Activated CD8-positive, alpha-beta memory T cell treated with anti-CD3 and anti-CD28 coated beads for 36 hours (primary cell): Measurements from ENCODE around the gene PKP4. TPM values are rescaled to one million over a fixed set of nuclear protein-coding genes. Genes with fewer than 3 reads are reported as not detected.

Experiments
- CTCF ChIA-PET: fragments of 350-600 bp; sonication (Branson Sonifier 250); formaldehyde crosslinking; loops from one replicate; lab custom pipeline; 2021; ENCODE audit warnings: antibody characterized with exemption; lab: Charles Lee
- POLR2A ChIA-PET: fragments of 350-600 bp; sonication (Branson Sonifier 250); formaldehyde crosslinking; loops from one replicate; lab custom pipeline; 2021; ENCODE audit warnings: antibody characterized with exemption; lab: Charles Lee
- total RNA-seq, 2 experiments: library from RNA; stranded (reverse); gene quantifications; one replicate each; pipeline ENCODE4 v1.2.3, GENCODE V29; 2021

Gene PKP4
- total RNA-seq, 2 experiments from 2014 or later: 36.5 to 37.5 TPM

DNA sequence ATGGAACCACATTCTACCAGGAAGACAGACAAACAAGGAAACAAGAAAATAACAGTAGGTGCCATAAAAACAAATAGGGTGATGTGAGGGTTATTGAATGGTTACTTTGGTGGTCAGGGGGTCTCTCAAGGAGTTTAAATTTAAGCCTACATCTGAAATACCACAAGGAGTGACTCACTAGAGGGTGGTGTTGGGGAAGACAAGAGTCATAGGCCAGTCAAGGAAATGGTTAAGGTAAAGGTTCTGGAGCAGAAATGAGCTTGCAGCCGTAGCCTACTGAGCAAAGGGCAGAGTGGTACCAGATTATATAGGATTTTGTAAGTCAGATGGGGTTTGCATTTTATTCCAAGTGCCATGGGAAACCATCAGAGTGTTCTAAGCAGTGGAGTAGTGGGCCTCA, 202.7 kb downstream of the PKP4 start:
- CTCF ChIA-PET: no interaction called here

DNA sequence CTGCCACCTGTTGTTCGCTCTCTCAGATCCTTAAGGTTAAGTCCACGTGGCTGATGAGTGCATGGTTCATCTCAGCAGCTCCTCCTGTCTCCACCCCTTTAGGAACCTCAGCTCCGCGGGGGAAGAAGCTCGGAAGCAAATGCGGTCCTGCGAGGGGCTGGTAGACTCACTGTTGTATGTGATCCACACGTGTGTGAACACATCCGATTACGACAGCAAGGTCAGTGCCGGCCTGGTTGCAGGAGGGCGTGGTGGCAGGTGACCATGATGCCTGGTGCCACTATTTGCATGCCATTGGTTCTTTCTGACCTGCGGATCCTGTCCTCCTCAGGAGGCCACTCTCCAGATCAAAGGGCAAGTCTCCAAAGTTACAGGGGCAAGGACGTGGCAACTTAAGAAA, 204.5 kb downstream of the PKP4 start:
- ChIA-PET CTCF (no interaction called here), POLR2A (no interaction called here)

More for the DNA sequence above, 202.7 kb downstream of the PKP4 start:
- POLR2A ChIA-PET: no interaction called here

DNA sequence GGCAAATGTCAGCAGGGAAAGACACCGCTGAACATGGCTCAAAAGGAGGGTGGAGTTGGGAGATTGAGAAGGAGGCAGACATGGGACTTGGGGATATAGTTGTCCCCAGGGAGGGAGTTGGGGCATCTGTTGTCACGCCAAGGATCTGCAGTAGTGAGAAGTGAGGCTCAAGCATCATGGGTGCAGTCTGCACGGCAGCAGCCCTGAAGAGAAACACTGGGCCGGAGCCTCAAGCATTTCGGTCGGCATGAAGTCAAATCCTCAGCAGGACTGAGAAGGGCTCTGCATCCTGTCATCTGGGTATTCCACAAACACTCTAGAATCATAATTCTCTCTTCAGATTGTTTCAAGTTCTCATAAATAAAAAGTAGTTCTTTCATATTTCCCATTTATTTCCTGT, 205.7 kb downstream of the PKP4 start:
- CTCF ChIA-PET: no interaction called here
- POLR2A ChIA-PET: no interaction called here

DNA sequence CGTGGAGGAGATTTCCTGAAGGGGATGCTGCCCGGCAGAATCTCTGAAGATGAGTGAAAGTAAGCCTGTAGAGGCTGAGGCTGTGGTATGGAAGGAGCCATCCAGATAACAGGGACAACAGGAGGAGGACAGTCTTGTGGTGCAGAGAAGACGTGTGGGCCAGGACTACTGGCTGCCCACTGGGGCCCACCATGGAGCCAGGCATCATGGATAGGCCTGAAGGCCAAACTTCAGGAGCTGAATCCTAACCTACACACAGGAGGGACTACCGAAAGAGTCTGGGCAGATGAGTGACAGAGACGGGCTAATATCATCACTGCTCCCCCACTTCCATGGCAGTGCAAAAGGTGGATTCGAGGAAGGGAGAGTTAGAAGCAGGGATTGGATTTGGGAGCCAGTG, 207.0 kb downstream of the PKP4 start:
- ChIA-PET CTCF (no interaction called here), POLR2A (no interaction called here)

DNA sequence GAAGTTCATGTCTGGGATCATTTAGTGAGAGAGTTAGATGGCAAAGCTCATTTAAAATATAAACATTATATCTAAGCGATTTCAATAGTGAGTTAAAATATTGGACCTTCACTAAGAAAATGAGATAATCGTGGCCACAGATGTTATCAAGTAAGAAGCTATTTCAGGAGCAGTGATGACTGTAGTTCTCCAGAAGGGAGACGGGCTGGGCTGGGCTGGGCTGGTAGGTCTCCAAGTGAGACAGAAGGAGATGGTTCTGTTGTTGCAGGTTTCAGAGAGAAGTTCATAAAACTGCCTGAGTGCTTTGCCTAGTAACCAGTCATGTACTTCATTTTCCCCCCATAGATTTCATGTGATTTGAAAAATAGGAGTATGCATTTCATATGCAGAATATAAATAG, 208.2 kb downstream of the PKP4 start:
- POLR2A ChIA-PET: no interaction called here
- CTCF ChIA-PET: interaction anchor here (0.6 kb wide), 1 partner anchor 360 kb away, joined by 3 read pairs; no protein-coding TSS in a partner anchor

DNA sequence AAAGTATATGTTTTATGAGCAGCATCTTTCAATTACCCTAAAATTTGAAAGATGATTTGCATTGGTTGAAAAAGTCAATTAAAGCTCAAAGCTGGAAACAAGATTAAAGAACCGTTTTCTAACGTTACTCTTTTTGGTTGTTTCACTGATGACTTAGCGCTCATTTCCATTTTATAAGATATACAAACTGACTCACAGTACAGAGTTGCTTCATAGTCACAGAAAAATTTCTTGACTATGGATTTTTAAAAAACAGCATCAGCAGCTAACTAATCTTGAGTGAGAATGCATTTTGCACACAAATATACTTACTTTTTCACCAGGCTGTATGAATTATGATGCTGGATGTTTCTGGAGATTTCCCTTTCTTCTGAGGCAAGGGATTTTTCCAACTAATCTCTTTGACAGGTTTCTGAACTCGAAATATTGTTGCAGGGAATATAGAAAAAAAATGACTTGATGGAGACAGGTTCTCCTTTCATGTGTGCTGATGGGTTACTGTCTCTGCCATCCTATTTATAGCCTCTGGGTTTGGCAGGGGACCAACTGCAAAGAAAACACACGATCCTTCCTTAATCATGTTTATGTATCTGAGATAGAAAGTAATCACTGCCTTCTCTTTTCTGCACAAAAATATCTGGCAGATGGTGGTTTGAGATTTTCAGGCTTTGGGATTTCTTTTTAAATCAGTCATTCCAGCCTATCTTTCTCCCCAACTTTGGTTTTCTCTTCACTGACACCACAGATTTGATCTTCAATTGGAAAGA, 209.0 kb downstream of the PKP4 start:
- CTCF ChIA-PET: interaction anchor here (0.6 kb wide), 1 partner anchor 360 kb away, joined by 3 read pairs; no protein-coding TSS in a partner anchor
- POLR2A ChIA-PET: no interaction called here

DNA sequence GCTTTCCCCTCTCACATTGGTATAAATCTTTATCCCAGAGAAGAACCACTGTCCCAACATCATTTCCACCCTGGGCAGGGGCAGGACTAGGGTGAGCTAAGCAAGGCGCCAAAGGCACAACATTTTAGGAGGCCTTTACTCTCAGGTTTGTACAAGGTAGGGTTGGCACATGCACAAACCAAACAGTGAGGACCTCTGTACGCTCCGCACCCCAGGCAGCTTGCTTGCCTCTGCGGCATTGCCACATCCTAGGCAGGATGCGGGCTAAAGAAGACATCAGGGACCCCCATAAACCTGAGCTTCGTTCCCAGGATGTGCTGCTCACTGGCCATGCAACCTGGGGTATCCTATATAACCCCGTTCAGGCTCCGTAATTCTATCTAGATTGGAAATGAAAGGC, 210.2 kb downstream of the PKP4 start:
- ChIA-PET CTCF (no interaction called here), POLR2A (no interaction called here)

DNA sequence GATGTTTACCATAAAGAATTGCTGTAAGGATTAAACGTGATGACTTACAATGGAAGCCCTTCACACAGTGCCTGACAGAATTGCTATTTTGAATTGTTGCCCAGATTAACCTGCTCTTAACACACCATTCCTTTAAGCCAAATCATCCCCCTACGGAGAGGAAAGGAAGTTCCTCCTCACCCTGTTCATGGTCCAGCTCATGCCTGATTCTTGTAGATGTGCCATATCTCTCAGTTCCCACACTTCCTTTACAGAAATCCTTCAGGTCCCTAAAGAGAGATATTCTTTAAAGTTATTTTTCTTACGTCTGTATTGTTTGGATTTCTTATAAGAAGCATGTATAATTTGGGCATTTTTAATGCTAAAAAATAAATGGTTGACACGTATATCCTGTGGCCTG, 210.8 kb downstream of the PKP4 start:
- POLR2A ChIA-PET: no interaction called here
- CTCF ChIA-PET: no interaction called here

DNA sequence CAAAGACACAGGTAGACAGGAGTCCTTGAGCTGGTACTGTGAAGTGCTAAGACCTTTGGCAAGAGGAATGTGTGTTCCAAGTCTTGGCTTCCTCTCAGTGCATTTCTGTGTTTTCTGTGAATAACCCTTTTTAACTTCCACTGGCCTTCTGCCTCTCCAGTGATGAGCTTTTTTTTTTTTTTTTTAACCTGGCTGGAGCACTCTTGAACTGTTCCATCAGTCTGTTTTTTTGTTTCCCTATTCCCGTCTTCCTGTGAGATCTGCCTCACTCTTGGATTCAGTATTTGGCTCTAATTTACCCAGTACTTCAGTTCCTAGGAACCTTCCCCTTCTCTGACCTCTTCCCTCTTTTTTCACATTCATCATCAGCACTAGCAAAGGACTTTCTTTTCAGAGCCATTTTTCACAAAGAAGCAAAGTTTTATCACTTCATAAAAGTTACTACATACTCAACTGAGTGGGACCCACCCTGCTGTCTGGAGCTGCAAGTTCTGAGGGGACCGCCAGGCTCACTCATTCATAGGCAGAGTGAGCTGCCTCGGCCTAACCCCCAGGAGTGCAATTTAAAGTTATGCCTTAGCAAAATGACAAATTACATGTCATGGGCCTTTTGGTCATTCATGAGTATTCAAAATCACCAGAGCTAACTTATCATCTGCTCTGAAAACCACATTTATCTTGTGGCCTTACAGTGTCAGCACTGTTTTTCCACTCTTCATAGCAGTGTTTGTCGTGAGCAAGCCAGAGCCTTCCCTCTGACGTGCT, 211.4 kb downstream of the PKP4 start:
- ChIA-PET POLR2A (no interaction called here), CTCF (no interaction called here)

DNA sequence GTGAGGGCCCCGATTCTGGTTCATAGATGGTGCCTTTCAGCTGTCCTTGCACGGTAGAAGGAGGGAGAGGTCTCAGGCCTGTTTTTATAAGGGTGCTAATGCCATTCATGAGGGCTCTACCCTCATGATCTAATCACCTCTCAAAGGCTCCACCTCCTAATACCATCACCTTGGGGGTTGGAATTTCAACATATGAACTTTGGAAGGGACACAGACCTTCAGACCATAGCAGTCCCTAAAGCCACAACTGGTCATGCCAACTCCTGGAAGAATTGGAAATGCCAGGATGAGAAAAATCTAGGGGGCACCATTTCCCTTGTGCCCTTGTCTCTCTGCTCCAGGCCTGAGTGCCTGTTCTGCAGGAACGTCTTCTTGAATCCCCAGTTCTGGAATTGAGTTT, 213.5 kb downstream of the PKP4 start:
- ChIA-PET CTCF (no interaction called here), POLR2A (no interaction called here)

DNA sequence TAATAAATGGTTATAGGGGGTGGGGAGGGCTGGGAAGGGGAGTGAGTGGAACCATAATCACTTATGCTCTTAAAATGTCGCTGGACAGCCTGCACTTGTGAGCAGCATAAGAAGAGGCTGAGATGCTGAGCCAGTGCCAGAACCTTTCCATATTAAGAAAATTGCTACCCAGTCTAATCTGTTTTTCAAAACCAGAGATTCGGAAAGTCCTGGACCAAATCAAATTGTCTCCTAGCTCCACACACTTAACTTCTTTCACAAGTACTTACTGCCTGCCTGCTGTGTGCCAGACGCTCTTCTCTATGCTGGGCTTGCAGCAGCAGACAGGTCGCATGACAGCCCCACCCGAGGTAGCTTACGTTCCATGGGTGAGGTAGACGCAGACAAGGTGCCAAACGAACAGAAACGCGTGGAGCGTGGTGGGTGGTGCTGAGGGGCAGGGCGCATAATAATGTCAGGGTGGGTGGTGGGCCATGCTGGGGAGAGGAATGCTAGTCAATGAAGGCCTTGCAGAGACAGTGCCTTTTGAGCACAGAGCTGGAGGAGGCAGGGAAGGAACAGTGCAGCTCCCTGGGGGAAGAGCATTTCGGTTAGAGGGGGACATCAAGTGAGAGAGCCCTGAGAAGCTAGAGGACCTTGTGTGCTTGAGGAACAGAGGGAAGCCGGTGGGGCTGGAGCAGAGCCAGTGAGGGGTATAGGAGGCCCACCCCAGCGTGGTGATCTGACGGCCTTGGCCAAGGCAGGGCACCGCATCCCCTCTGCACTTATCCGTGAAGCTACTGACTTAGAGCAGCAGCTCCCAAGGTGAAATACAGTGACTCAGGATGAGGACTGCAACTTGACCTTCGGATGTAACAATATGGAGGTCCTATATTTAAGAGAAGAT, 214.9 kb downstream of the PKP4 start:
- CTCF ChIA-PET: no interaction called here
- POLR2A ChIA-PET: no interaction called here

DNA sequence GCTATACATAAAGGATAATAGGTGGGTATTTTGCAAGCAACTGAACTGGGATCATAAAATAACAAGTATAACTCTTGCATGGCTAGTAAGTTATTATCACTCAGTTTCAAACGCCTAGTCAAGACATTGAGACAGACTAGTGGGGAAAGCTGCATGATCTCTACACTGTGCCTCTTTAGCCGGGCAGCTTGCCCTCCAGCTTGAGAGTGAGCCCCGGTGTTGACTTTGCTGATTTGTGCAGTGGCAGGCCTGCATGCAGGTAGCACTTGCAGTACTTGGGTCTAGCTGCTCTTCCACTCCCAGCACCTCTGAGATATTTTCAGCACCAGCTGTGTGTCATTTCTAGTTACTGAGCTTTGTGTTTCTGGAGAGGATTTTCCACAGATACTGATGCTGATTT, 219.5 kb downstream of the PKP4 start:
- ChIA-PET POLR2A (no interaction called here), CTCF (no interaction called here)

DNA sequence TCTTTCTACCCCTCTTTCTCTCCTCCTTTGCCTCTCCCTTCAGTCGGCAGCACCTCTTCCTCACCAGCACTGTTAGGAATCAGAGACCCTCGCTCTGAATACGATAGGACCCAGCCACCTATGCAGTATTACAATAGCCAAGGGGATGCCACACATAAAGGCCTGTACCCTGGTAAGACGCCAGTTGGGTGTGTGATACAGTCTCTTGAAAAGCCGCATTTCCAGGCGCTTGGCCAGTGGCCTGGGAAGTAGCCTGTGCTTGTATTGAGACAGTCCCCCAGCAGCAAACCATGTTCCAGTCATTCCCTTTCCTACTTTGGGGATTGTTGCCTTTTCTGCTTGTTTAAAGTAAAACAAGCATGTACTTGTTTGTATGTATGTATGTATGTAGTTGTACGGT, 219.9 kb downstream of the PKP4 start:
- CTCF ChIA-PET: no interaction called here
- POLR2A ChIA-PET: no interaction called here

DNA sequence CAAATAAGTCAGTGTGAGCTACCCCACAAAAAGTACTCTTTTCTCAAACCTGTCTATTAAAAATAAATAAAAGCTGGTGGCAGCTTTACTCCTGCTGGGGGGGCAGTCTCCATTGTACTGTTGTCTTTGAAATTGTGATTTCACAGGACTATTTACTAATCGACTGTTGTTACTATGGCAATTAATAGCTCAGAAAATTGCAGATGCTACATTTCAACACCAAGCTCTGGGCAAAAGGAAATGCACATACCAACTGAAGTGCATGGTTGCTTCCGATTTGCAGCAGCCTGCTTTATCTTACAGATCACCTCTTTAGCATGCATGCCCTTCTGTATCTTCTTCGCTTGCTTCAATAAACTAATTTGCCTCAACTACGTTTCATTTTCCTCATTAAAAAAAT, 220.8 kb downstream of the PKP4 start:
- ChIA-PET CTCF (interaction anchor here (0.5 kb wide), 1 partner anchor 427 kb away, joined by 3 read pairs; no protein-coding TSS in a partner anchor), POLR2A (no interaction called here)

DNA sequence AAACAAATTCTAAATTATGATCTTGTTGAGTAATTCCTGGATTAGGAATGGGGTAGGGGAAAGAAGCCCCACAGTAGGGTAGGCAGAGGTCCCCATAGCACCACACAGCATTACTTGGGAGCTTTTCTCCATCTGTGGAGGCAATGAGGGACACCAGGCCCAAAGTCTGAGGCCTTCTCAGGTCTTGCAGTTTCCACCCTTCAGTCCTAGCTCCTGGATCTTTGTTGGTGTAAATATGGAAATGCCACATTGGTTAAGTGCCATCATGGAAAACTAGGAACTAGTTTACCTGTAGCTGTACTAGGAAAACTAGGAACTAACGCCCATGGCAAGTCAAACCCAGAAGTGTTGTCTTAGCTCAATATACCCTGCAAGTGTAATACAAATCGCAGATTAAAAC, 225.1 kb downstream of the PKP4 start:
- POLR2A ChIA-PET: no interaction called here

DNA sequence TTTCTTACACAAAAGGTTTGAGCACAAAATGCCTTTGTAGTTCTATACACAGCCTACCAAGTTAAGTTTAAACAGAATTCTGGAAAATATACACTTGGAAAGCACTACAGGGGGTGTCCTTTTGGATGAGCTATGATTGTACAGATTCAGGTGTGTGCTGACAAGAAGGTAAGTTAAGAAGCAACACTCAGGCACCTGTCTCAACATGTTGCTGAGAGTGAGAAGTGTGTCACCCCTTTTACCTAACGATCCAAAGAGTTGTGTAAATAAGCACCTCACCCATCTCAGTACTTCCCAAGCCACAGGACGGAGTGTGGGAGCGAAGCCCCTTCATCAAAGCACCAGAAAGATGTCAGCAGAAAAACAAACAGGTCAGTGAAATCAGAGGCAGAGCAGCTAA, 228.9 kb downstream of the PKP4 start:
- POLR2A ChIA-PET: no interaction called here
- CTCF ChIA-PET: no interaction called here

More for the DNA sequence above, 225.1 kb downstream of the PKP4 start:
- CTCF ChIA-PET: no interaction called here

DNA sequence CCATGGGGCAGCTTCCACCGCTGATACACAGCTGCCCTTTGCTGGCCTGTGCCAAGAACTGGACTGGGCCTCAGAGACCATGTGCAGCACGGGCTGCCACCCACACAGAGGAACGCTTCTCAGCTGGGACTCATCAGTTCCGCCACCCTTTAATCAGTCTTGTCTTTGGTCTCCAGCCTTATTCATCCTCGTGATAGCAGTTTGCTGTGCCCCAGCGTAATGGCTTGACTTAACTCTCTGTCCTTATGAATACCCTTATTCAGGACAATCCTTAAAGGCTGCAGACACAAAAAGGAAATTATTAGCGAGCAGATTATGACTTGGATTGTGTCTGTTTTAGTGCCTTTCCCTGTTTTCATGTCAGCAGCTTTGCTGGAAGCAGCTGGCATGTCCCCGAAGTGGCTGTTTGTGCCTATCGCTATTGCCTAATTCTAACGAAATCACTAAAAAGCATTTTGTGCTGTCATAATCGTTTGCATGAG, 229.5 kb downstream of the PKP4 start:
- CTCF ChIA-PET: no interaction called here

DNA sequence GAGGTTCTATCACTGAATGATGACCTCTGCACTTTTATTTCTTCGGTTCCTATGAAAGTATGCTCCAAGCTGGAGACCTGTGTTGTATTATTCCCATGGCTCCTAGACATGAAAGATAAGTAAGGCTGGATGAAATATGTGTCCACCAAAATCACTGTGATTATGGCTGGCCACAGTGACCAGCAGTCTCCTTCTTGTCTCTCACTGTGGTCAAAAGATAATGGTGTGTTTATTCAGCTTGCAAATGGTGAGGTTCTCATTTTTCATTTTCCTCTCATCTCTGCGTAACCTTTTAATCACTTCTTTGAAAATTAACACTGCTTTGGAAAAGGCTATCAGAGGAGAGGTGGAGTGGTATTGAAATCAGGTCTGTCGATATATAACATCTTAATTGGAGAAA, 230.6 kb downstream of the PKP4 start:
- CTCF ChIA-PET: no interaction called here
- POLR2A ChIA-PET: no interaction called here

More for the DNA sequence above, 229.5 kb downstream of the PKP4 start:
- POLR2A ChIA-PET: no interaction called here

DNA sequence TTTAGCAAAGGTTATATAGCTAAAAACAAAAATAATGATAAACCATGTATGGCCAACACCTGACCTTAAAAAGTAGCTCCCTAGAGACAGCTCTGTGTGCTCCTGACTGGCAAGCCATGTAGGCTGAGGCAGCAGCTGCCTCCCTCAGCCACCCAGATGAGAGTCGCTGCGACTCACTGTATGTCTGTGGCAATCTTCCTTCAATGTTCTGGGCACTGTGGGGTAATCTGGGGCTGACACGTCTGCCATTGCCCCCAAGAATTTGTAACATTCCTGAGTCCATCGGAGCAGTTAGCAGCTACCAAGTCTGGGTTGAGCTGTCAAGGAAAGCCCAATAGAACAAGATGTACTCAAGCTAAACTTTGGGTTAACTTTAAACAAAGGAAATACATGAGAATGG, 232.0 kb downstream of the PKP4 start:
- POLR2A ChIA-PET: no interaction called here
- CTCF ChIA-PET: no interaction called here

DNA sequence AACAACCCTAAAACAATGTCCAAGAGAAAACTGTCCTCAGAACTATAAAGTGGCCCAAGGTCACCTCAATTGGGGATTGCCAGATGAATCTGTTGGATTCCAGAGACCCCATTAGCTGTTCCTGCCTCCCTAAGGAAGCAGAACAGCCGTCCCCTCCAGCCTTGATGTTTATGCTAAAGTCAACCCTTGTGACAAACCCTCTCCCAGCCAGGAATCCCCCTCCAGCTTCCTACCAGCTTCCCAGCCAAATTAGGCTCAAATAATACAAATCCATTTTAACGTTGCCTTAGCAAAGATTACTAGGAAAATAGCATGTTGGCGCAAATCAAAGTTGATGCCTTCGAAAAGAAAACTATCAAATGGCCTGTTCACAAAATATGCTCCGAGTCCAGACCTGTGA, 232.6 kb downstream of the PKP4 start:
- ChIA-PET CTCF (no interaction called here), POLR2A (no interaction called here)
